Measurements from ENCODE around the gene GTSE1.

DNA sequence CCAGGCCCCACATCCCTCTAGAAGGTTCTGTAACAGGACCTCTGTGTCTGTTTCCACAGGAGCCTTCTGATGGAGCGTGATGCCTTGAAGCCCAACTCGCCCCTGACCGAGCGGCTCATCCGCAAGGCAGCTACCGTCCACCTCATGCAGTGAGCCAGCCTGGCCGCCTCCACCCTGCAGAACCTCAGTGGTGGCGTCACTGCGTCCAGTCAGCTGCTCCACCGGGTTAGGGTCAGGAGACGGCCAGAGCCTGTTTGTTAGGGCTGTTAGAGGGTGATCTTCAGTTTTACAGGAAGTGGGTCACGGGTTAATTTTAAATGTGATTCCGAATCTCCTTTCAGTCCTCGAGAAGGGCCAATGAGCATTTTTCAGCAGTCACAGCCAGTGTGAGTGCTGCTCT is 3.9 kb upstream of the GTSE1 start:
- TF ChIP-seq, protein P1, sequence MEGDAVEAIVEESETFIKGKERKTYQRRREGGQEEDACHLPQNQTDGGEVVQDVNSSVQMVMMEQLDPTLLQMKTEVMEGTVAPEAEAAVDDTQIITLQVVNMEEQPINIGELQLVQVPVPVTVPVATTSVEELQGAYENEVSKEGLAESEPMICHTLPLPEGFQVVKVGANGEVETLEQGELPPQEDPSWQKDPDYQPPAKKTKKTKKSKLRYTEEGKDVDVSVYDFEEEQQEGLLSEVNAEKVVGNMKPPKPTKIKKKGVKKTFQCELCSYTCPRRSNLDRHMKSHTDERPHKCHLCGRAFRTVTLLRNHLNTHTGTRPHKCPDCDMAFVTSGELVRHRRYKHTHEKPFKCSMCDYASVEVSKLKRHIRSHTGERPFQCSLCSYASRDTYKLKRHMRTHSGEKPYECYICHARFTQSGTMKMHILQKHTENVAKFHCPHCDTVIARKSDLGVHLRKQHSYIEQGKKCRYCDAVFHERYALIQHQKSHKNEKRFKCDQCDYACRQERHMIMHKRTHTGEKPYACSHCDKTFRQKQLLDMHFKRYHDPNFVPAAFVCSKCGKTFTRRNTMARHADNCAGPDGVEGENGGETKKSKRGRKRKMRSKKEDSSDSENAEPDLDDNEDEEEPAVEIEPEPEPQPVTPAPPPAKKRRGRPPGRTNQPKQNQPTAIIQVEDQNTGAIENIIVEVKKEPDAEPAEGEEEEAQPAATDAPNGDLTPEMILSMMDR (IDR thresholded peaks at IDR 0.05) = no peak
- TF ChIP-seq RCOR1 (IDR thresholded peaks at IDR 0.05; ENCODE audit: low read length) (no peak), RAD21 (IDR thresholded peaks at IDR 0.05; ENCODE audit: low read length) (no peak), JUND (IDR thresholded peaks at IDR 0.05) (no peak), POLR2AphosphoS5 (IDR thresholded peaks at IDR 0.05; ENCODE audit: low read depth, low read length) (no peak), EZH2phosphoT487 (IDR thresholded peaks at IDR 0.05; ENCODE audit: borderline replicate concordance, low read depth) (no peak)
